ENCODE measurements around the gene HOXA10.

Gene HOXA10

DNA sequence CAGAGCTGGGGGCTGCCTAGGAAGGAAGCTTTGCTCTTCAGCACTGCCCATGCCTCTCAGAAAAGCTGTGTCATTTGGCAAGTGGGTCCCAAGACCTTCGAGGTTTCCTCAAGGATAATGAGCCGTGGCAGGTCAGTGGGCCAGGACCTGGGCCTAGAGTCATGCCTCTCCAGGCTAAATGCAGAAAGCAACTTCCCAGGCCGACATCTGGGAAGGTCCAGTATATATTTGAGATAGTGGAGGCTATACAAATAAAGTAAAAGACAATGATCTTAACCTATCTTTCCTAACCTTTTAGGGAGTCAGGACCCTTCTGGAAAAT is 2.4 kb upstream of the HOXA10 start:
- H3K4me3 ChIP-seq (replicated peaks; ENCODE audit: low read depth, low read length), result peak overlapping the region; percentile 83
- DNase-seq (ENCODE audit: extremely low read depth, low read depth), result no peak
- TF ChIP-seq, protein P1, sequence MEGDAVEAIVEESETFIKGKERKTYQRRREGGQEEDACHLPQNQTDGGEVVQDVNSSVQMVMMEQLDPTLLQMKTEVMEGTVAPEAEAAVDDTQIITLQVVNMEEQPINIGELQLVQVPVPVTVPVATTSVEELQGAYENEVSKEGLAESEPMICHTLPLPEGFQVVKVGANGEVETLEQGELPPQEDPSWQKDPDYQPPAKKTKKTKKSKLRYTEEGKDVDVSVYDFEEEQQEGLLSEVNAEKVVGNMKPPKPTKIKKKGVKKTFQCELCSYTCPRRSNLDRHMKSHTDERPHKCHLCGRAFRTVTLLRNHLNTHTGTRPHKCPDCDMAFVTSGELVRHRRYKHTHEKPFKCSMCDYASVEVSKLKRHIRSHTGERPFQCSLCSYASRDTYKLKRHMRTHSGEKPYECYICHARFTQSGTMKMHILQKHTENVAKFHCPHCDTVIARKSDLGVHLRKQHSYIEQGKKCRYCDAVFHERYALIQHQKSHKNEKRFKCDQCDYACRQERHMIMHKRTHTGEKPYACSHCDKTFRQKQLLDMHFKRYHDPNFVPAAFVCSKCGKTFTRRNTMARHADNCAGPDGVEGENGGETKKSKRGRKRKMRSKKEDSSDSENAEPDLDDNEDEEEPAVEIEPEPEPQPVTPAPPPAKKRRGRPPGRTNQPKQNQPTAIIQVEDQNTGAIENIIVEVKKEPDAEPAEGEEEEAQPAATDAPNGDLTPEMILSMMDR (IDR thresholded peaks at IDR 0.05; ENCODE audit: low read depth, low read length, missing control alignments), result no peak

DNA sequence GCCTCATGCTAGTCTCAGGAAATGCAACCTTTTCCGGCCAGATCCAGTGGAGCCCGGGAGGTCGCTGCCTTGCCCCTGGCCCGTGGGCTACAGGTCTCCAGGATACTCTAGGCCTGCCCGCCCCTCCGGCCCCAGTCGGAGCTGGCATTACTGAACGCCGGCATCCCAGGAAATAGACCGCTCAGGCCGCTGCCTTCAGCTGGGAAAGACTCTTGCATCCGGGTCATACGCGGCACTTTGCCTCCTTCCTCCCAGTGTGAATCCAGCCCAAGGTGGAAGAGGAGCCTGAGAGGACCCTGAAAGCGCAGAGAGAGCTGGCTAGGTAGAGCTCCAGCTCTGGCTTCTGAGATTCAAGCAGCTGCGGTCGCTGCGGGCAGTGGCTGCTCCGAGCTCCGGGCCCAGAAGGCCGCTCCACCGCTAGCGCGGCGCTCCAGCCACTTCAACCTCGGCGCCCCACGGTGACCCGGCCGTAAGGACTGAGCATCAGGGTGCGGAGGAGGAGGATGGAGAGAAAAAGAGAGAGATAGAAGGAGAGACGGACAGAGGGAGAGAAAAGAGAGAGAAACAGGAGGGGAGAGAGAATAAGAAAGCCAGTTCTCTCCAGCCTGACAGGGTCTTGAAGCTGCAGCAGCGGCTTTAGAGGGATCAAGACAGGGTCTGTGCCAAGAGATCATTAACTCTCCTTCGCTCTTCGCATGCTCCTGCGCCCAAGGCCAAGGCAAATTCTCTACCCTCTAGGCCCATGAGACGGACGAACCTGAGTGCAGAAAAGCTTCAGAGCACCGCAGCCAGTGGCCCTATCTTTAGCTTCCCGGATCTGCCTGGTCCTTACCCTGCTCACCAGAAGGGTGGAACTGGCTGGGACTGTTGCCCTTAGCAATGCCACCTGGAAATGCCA is 1.8 kb upstream of the HOXA10 start:
- no peak for DNase-seq (ENCODE audit: extremely low read depth, low read depth)
- TF ChIP-seq, protein P1 (IDR thresholded peaks at IDR 0.05; ENCODE audit: low read depth, low read length, missing control alignments), result no peak
- H3K4me3 ChIP-seq (replicated peaks; ENCODE audit: low read depth, low read length), result peak overlapping the region; percentile 83

DNA sequence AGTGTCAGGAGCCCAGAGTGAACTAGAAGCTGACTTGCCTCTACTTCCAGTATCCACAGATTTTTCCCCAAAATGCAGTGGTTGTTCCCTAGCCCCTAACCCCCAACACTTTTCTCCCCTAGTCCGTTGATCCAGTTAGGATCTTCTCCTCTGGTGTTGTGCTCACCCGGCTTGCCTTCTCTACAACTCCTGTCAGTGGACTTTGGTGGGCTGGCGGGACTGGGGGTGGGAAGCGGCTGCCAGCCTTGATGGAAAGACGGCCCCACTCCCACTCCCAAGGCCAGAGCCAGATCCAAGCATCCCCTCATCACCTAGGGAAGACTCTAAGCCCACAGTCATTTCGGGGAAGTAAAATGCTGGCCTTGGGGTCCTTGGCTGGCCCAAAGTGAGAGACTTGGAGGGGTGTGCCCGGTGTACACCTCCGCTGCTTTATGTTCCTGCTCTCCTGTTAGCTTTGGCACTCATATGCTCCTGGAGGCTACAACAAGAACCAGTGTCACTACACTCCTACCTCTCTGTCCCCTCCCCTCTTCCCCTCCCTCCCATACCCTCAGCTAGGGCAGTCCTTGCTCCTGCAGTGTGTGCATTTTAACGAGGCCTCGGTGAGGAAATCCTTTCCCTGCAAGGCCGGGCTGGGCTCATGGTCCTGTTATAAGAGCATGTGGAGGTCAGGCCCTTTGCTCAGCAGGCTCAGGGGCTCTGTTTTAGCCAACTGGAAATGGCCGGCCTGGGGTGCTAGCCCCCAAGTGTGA is 930 bp upstream of the HOXA10 start:
- TF ChIP-seq, protein P1 (IDR thresholded peaks at IDR 0.05; ENCODE audit: low read depth, low read length, missing control alignments), result no peak
- DNase-seq (ENCODE audit: extremely low read depth, low read depth), result no peak
- peak overlapping the region; percentile 83 for H3K4me3 ChIP-seq (replicated peaks; ENCODE audit: low read depth, low read length)

DNA sequence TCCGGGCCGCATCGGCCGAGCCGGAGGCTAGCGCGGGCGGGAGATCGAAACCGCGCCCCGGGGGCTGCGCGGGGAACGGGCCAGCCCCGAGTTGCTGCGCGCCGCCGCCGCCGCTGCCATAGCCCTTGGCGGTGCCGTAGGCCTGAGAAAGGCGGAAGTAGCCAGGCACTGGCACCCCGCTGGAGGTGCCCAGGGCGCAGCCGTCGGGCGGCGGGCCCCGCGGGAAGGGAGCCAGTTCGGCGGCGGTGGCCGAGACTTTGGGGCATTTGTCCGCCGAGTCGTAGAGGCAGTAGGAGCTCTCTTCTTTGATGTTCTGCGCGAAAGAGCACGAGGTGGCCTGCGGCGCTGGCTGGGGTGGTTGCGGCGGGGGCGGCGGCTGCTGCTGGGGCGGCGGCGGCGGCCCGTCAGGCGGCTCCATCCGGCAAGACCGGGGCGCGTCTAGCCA is 587 bp downstream of the HOXA10 start:
- TF ChIP-seq, protein P1 (IDR thresholded peaks at IDR 0.05; ENCODE audit: low read depth, low read length, missing control alignments), result no peak
- peak overlapping the region; percentile 83 for H3K4me3 ChIP-seq (replicated peaks; ENCODE audit: low read depth, low read length)
- DNase-seq (ENCODE audit: extremely low read depth, low read depth), result no peak

DNA sequence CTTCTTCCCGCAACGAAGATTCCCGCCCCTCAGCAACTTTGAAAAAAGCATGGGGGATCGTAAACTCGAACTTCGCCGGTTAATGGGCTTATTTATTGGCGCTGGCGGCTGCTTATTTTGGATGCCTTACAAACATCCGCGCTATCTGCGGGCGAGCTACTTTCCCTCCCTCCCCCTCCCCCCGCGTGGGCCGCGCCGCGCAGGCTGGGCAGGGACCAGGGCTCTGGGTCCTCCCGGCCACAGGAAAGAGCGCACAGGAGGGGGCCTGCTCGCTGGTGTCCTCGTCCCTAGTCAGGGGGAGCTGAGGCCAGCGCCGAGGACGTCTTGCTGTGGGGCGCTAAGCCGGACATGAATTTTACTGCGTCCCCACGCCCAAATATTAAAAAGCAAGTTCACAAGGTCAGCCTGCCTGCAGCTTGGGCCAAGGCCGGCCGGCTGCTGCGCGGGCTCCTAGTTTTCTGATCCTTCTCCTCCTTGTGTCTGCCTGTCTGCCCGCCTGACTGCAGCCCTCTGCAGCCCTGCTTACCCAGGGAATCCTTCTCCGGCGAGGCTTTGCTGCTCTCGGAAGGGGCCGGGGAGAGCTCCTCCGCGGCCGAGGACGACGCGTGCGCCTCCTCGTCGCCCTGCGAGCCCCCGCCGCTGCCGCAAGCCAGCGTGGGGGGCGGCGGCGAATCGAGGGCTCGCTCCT is 1.2 kb downstream of the HOXA10 start:
- TF ChIP-seq, protein P1 (IDR thresholded peaks at IDR 0.05; ENCODE audit: low read depth, low read length, missing control alignments), result no peak
- H3K4me3 ChIP-seq (replicated peaks; ENCODE audit: low read depth, low read length), result peak overlapping the region; percentile 83
- DNase-seq (ENCODE audit: extremely low read depth, low read depth), result no peak

DNA sequence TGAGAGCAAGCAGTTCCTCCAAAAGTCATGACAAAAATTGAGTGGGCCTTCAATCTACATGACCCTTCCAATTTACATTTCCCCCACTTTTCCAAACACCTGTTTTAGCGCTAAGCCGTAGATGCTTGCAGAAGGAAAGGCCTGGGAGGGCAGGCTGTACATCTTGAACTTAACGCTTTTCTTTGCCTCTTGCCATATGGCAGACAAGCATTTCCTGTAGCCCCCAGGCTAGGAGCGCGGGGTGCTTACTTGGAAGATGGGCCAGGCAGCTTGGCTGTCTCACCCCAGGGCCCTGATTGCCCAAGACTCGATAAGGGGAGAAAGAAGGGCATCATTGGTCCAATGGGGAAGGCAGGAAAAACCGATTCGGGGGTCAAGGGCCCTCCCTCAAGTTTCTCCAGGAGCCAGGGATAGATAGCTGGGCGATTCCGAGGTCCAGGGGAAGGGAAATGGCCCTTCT is 1.8 kb downstream of the HOXA10 start:
- peak overlapping the region; percentile 83 for H3K4me3 ChIP-seq (replicated peaks; ENCODE audit: low read depth, low read length)
- DNase-seq (ENCODE audit: extremely low read depth, low read depth), result no peak
- TF ChIP-seq, protein P1 (IDR thresholded peaks at IDR 0.05; ENCODE audit: low read depth, low read length, missing control alignments), result no peak

Measured in HFF-Myc (cell line).